Activated T-helper 17 cell treated with anti-CD3 and anti-CD28 coated beads, Interleukin-2, amount 50 U/mL, for 72 hours (primary cell): ENCODE measurements around the gene ERBB4. TPM values are rescaled to one million over a fixed set of nuclear protein-coding genes. Genes with fewer than 3 reads are reported as not detected.

Source experiments
- ATAC-seq: fragments of 150-1000 bp; cut with Tn5 transposase; replicated peaks from 2 replicates; pipeline ENCODE4 v1.10.0; 2021; ENCODE audit warnings: mild to moderate bottlenecking, moderate library complexity
- H3K27ac Mint-ChIP-seq: one replicate; pipeline ENCODE4 v1.8.0; 2022; ENCODE audit warnings: mixed read lengths
- H3K27me3 Mint-ChIP-seq: one replicate; pipeline ENCODE4 v1.8.0; 2022; ENCODE audit warnings: mixed read lengths
- H3K36me3 Mint-ChIP-seq: one replicate; pipeline ENCODE4 v1.8.0; 2022; ENCODE audit warnings: low read depth, mild to moderate bottlenecking, mixed read lengths
- H3K4me1 Mint-ChIP-seq: one replicate; pipeline ENCODE4 v1.8.0; 2022; ENCODE audit warnings: mixed read lengths
- H3K4me3 Mint-ChIP-seq: one replicate; pipeline ENCODE4 v1.8.0; 2022; ENCODE audit warnings: mild to moderate bottlenecking, mixed read lengths
- H3K9me3 Mint-ChIP-seq: one replicate; pipeline ENCODE4 v1.8.0; 2022; ENCODE audit warnings: mixed read lengths
- total RNA-seq, 2 donors: library from RNA; stranded (reverse); gene quantifications; one replicate each; pipeline ENCODE4 v1.2.3, GENCODE V29; 2022

The ERBB4 gene
- total RNA-seq, 2 donors from 2014 or later, result not detected

- H3K27ac Mint-ChIP-seq, result no peak overlapping the region
- no peak overlapping the region for H3K4me3 Mint-ChIP-seq
- no peak for ATAC-seq
- no peaks in the 10 kb centered on the region for H3K27me3 Mint-ChIP-seq
- H3K4me1 Mint-ChIP-seq, result no peaks in the 10 kb centered on the region
- no peaks in the 10 kb centered on the region for H3K36me3 Mint-ChIP-seq
- H3K9me3 Mint-ChIP-seq, result no peaks in the 10 kb centered on the region
These were observed 1044.1 kb downstream of the ERBB4 start for GRCh38 chr2:211494536-211494935.

DNA sequence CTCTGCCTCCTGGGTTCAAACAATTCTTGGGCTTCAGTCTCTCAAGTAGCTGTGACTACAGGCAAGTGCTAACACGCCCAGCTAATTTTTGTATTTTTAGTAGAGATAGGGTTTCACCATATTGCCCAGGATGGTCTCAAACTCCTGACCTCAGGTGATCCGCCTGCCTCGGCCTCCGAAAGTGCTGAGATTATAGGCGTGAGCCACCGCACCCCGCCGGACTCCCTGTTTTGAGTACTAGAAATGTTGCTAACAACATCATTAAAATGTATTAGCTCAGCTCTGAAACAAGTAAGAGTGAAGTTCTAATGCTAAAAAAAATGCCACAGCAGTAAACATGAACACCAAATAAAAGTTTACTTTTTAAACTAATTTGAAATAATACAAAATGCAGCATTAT is 1044.5 kb downstream of the ERBB4 start:
- Mint-ChIP-seq H3K4me3 (no peak overlapping the region), H3K27me3 (no peaks in the 10 kb centered on the region), H3K4me1 (no peaks in the 10 kb centered on the region), H3K27ac (no peak overlapping the region), H3K36me3 (no peaks in the 10 kb centered on the region), H3K9me3 (no peaks in the 10 kb centered on the region)
- no peak for ATAC-seq

- no peak overlapping the region for H3K27ac Mint-ChIP-seq
- H3K27me3 Mint-ChIP-seq, result no peaks in the 10 kb centered on the region
- no peaks in the 10 kb centered on the region for H3K36me3 Mint-ChIP-seq
- no peak for ATAC-seq
- H3K4me3 Mint-ChIP-seq, result no peak overlapping the region
- no peaks in the 10 kb centered on the region for H3K9me3 Mint-ChIP-seq
- no peaks in the 10 kb centered on the region for H3K4me1 Mint-ChIP-seq
These were observed 1050.9 kb downstream of the ERBB4 start for GRCh38 chr2:211487733-211488132.

DNA sequence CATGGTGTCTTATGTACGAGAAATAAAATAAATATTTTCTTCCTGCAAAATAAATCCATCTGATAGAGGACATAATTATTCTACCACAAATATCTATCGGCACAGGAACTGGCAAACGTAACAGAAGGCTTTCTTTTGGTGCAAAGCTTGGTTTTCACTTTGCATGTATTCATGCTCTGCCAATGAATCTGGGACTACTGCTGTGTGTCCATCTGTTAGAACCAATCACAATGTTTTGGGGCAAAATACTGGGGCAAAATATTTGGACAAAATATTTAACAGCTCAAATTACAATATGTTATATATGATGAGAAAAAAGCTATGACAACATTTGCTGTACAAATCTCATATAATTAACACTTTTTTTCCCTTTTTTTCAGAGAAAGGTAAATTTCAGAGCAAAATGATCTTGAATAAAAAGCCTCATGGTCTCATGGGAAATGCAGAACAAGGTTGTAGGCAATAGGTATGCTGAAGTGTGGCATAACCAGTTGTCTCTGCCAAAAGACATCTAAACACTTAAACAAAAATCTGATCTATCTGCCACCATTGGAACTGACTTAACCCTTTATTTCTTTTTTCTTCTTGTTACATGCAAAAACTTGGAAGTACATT is 1059.0 kb downstream of the ERBB4 start:
- no peaks in the 10 kb centered on the region for H3K4me1 Mint-ChIP-seq
- H3K9me3 Mint-ChIP-seq, result peaks cover 7% of the 10 kb centered on the region
- no peaks in the 10 kb centered on the region for H3K27me3 Mint-ChIP-seq
- ATAC-seq, result no peak
- no peaks in the 10 kb centered on the region for H3K36me3 Mint-ChIP-seq
- no peak overlapping the region for H3K4me3 Mint-ChIP-seq
- H3K27ac Mint-ChIP-seq, result no peak overlapping the region

DNA sequence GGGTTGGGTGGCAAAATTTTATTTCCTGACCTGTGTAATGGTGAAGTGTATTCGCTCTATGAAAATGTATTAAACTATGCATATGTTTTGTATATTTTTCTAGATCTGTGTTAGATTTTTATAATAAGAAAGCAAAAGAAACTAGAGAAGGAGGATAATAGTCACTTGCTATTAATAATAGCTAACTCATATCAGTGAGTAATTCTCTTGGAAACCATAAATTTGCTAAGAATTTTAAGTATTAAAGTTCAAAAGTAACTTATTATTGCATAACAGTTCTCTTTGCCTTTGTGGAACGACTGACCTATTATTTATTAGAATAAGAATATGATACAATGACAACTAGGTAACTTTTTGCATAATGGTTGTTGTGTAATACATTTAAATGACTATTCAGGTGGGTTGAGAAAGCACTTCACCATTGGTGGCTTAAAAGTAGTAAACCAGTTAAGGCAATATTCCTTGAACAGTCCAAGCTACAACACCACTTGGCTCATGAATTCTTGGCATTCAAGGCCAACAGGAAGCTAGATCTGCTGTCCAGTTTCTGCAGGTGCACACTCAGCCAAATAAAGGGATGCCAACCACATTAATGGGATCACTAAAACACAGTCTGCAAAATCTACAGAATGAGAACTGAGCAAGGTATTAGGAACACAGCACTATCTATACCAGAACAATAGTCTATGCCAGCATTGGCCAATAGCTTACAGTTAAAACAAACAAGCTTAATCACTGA is 1060.9 kb downstream of the ERBB4 start:
- Mint-ChIP-seq H3K4me3 (no peak overlapping the region), H3K36me3 (no peaks in the 10 kb centered on the region), H3K4me1 (no peaks in the 10 kb centered on the region), H3K9me3 (peaks cover 9% of the 10 kb centered on the region), H3K27me3 (no peaks in the 10 kb centered on the region), H3K27ac (no peak overlapping the region)
- ATAC-seq, result no peak

DNA sequence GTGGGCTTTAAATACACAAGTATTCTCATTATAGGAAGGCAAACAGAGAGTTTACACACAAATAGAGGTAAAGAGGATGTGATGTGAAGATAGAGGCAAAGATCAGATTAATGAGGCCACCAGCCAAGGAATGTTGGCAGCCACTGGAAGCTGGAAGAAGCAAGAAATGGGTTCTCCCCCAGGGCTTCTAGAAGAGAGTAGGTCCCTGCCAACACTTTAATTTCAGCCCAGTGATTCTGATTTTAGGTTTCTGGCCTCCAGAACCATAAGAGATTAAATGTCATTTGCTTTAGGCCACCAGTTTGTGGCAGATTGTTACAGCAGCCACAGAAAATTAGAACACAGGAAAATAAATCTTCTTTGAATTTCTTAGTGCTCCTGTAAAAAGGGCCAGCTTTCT is 1065.5 kb downstream of the ERBB4 start:
- Mint-ChIP-seq H3K9me3 (peaks cover 8% of the 10 kb centered on the region), H3K27ac (no peak overlapping the region), H3K4me1 (no peaks in the 10 kb centered on the region), H3K27me3 (no peaks in the 10 kb centered on the region), H3K36me3 (no peaks in the 10 kb centered on the region), H3K4me3 (no peak overlapping the region)
- no peak for ATAC-seq

DNA sequence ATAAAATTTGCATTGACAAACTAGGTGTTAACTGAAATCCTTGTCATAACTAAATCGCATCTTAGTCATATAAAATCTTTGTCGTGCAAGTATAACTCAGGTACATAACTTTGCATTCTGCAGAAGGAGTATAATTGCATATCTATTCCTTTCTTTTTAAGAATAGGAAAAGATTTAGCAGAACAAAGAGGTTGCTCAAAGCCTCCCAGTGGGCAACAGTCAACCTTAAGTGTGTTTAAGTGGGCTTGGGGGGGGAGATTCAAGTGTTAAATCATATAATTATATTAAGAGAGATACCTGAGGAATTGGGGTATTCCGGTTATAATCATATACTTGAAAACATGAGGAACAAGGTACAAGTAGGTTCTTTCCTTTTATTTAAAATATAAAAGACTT is 1068.9 kb downstream of the ERBB4 start:
- Mint-ChIP-seq H3K27ac (no peak overlapping the region), H3K27me3 (no peaks in the 10 kb centered on the region), H3K36me3 (no peaks in the 10 kb centered on the region), H3K4me3 (no peak overlapping the region), H3K9me3 (peaks cover 6% of the 10 kb centered on the region), H3K4me1 (no peaks in the 10 kb centered on the region)
- no peak for ATAC-seq

- no peak overlapping the region for H3K4me3 Mint-ChIP-seq
- H3K36me3 Mint-ChIP-seq, result no peaks in the 10 kb centered on the region
These were observed 1069.5 kb downstream of the ERBB4 start for GRCh38 chr2:211468877-211469663.

GRCh38 chr2:211468217-211468616 is 1070.4 kb downstream of the ERBB4 start:
- Mint-ChIP-seq H3K9me3 (peaks cover 4% of the 10 kb centered on the region), H3K4me1 (no peaks in the 10 kb centered on the region), H3K36me3 (no peaks in the 10 kb centered on the region), H3K27ac (no peak overlapping the region), H3K4me3 (no peak overlapping the region), H3K27me3 (no peaks in the 10 kb centered on the region)
- no peak for ATAC-seq

More at GRCh38 chr2:211468877-211469663, 1069.5 kb downstream of the ERBB4 start:
- H3K27ac Mint-ChIP-seq, result no peak overlapping the region
- no peak for ATAC-seq
- H3K4me1 Mint-ChIP-seq, result no peaks in the 10 kb centered on the region
- H3K27me3 Mint-ChIP-seq, result no peaks in the 10 kb centered on the region
- peaks cover 4% of the 10 kb centered on the region for H3K9me3 Mint-ChIP-seq

- Mint-ChIP-seq H3K9me3 (no peaks in the 10 kb centered on the region), H3K4me3 (no peak overlapping the region), H3K4me1 (no peaks in the 10 kb centered on the region), H3K27me3 (no peaks in the 10 kb centered on the region), H3K27ac (no peak overlapping the region), H3K36me3 (no peaks in the 10 kb centered on the region)
- no peak for ATAC-seq
These were observed 1075.2 kb downstream of the ERBB4 start for GRCh38 chr2:211463397-211463796.

GRCh38 chr2:211458974-211459373 is 1079.6 kb downstream of the ERBB4 start:
- H3K27ac Mint-ChIP-seq, result no peak overlapping the region
- H3K9me3 Mint-ChIP-seq, result no peaks in the 10 kb centered on the region
- H3K4me1 Mint-ChIP-seq, result no peaks in the 10 kb centered on the region
- no peak for ATAC-seq
- no peaks in the 10 kb centered on the region for H3K36me3 Mint-ChIP-seq
- H3K4me3 Mint-ChIP-seq, result no peak overlapping the region
- no peaks in the 10 kb centered on the region for H3K27me3 Mint-ChIP-seq

GRCh38 chr2:211457325-211457724 is 1081.3 kb downstream of the ERBB4 start:
- Mint-ChIP-seq H3K27me3 (no peaks in the 10 kb centered on the region), H3K9me3 (no peaks in the 10 kb centered on the region), H3K27ac (no peak overlapping the region), H3K4me3 (no peak overlapping the region), H3K4me1 (no peaks in the 10 kb centered on the region), H3K36me3 (no peaks in the 10 kb centered on the region)
- ATAC-seq, result no peak

DNA sequence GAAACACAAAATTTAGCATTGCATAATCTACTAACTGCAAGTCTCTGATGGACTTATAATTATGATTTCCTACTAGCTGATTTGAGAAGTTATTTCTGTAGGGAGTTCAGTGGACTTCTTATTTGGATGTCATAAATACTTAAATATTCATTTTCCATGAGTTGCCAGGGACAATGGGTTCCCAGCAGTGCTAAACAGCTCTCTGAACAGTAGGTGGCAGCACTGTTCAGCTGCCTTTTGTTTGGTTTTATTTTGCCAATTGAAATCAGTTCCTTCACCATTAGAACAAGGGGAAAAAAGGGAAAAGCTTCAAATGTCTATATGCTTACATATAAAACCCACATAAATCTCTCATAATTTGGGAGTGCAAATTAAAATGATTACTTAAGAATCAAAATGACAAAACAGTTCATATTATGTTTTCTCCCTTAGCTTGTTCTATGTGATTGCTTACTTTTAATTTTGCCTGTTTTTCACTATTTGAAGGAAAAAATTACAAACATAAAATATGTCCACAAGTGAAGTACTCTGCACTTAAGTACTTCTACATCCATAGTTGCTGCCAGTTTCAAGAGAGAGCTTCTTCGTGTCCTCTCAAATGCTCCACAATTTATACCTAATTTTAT is 1083.3 kb downstream of the ERBB4 start:
- H3K27ac Mint-ChIP-seq, result no peak overlapping the region
- H3K4me3 Mint-ChIP-seq, result no peak overlapping the region
- no peak for ATAC-seq
- H3K27me3 Mint-ChIP-seq, result no peaks in the 10 kb centered on the region
- no peaks in the 10 kb centered on the region for H3K9me3 Mint-ChIP-seq
- H3K4me1 Mint-ChIP-seq, result no peaks in the 10 kb centered on the region
- no peaks in the 10 kb centered on the region for H3K36me3 Mint-ChIP-seq

GRCh38 chr2:211454679-211455078 is 1083.9 kb downstream of the ERBB4 start:
- Mint-ChIP-seq H3K4me1 (no peaks in the 10 kb centered on the region), H3K9me3 (no peaks in the 10 kb centered on the region), H3K36me3 (no peaks in the 10 kb centered on the region), H3K4me3 (no peak overlapping the region), H3K27me3 (no peaks in the 10 kb centered on the region), H3K27ac (no peak overlapping the region)
- ATAC-seq, result no peak
